Spleen (tissue), 7 donors: ENCODE measurements around the gene ANKRD11.
A peak's percentile ranks its signal among the peaks of the same experiment; 100 is the strongest.

Experiments
- CTCF ChIP-seq, 11 experiments: fragments of 200-600 bp in 7 of 11; fragments of 450-650 bp in 4 of 11; sonication (generic) in 4 of 11; IDR thresholded peaks in 8 of 11; conservative IDR thresholded peaks in 3 of 11; 1 replicate in 7 of 11; 2 replicates in 4 of 11; pipeline versions ENCODE4 v1.4.0 to v1.8.0; 2016 to 2021; ENCODE audit warnings: antibody characterized with exemption in 11 of 11, inconsistent platforms in 4 of 11, mild to moderate bottlenecking in 1 of 11
- POLR2A ChIP-seq, 3 donors: fragments of 450-650 bp; IDR thresholded peaks; one replicate each; pipeline ENCODE4 v1.5.1; 2017; ENCODE audit warnings: antibody characterized with exemption in 3 of 3, mild to moderate bottlenecking in 1 of 3
- POLR2AphosphoS5 ChIP-seq, 3 donors: sonication (generic); formaldehyde crosslinking; IDR thresholded peaks; one replicate each; pipeline ENCODE4 v1.5.1; 2017; ENCODE audit warnings: antibody characterized with exemption in 3 of 3
- donor health status: DM: no; HTN: no; CAD: no; lungs with moderate emphysema.
- donor health status: DM: no; HTN: no; CAD: no.
- donor health status: DM: no; HTN: no; CAD: no.

GRCh38 chr16:89265647-89266046 is 224.7 kb downstream of the ANKRD11 start:
- TF ChIP-seq POLR2A (IDR thresholded peaks at IDR 0.05): no peak
- TF ChIP-seq CTCF (IDR thresholded peaks at IDR 0.05 in 8 of 11, conservative IDR thresholded peaks at IDR 0.05 in 3 of 11): no peak
- peak in 1 of 3 donors; percentile 32 for TF ChIP-seq POLR2AphosphoS5 (IDR thresholded peaks at IDR 0.05)
